Activated CD8-positive, alpha-beta T cell treated with anti-CD3 and anti-CD28 coated beads, Interleukin-2, amount 10 ng/mL, durations not matched to agents 7 days and 5 days (primary cell): ENCODE results near the gene TNFAIP3. TPM values are rescaled to one million over a fixed set of nuclear protein-coding genes. Genes with fewer than 3 reads are reported as not detected.
"Not testable (repeated sequence)": the region's sequence is repeated elsewhere in the genome, so short reads cannot be mapped to it uniquely, and the experiment has no call there.

Source experiments
- ATAC-seq: fragments of 150-1000 bp; cut with Tn5 transposase; one replicate; pipeline ENCODE4 v1.10.0; 2021; ENCODE audit warnings: moderate library complexity
- CTCF ChIA-PET: fragments of 350-600 bp; sonication (Branson Sonifier 250); formaldehyde crosslinking; loops from one replicate; lab custom pipeline; 2021; ENCODE audit warnings: antibody characterized with exemption; lab: Charles Lee
- POLR2A ChIA-PET: fragments of 350-600 bp; sonication (Branson Sonifier 250); formaldehyde crosslinking; loops from one replicate; lab custom pipeline; 2021; ENCODE audit warnings: antibody characterized with exemption; lab: Charles Lee
- DNase-seq: peaks from one replicate; pipeline ENCODE4 v3.0.0-alpha.2; 2020
- H3K27ac Mint-ChIP-seq: one replicate; pipeline ENCODE4 v1.8.0; 2021; ENCODE audit warnings: mild to moderate bottlenecking, mixed read lengths
- H3K27me3 Mint-ChIP-seq: one replicate; pipeline ENCODE4 v1.8.0; 2021; ENCODE audit warnings: low read depth, mixed read lengths
- H3K36me3 Mint-ChIP-seq: one replicate; pipeline ENCODE4 v1.8.0; 2021; ENCODE audit warnings: low read depth, mixed read lengths
- H3K4me1 Mint-ChIP-seq: one replicate; pipeline ENCODE4 v1.8.0; 2021; ENCODE audit warnings: low read depth, mixed read lengths
- H3K4me3 Mint-ChIP-seq: one replicate; pipeline ENCODE4 v1.8.0; 2021; ENCODE audit warnings: mild to moderate bottlenecking, mixed read lengths
- H3K9me3 Mint-ChIP-seq: one replicate; pipeline ENCODE4 v1.8.0; 2022; ENCODE audit warnings: mixed read lengths; ENCODE audit not compliant: insufficient read depth
- total RNA-seq, 2 experiments: library from RNA; stranded (reverse); gene quantifications; one replicate each; pipeline ENCODE4 v1.2.3, GENCODE V29; 2021

TNFAIP3 gene
- total RNA-seq, 2 experiments from 2014 or later, result 29.6 to 34.5 TPM

- H3K4me3 Mint-ChIP-seq, H3K27ac Mint-ChIP-seq, ATAC-seq, POLR2A ChIA-PET, H3K27me3 Mint-ChIP-seq, CTCF ChIA-PET, DNase-seq, H3K4me1 Mint-ChIP-seq: not testable (repeated sequence)
- H3K36me3 Mint-ChIP-seq, result peaks cover 18% of the 10 kb centered on the region
- H3K9me3 Mint-ChIP-seq, result peaks cover 27% of the 10 kb centered on the region
Observed at GRCh38 chr6:137844327-137844726, 22.7 kb upstream of the TNFAIP3 start.

GRCh38 chr6:137844773-137845172 is 22.3 kb upstream of the TNFAIP3 start:
- ATAC-seq, H3K4me3 Mint-ChIP-seq, CTCF ChIA-PET, POLR2A ChIA-PET, H3K4me1 Mint-ChIP-seq, H3K27ac Mint-ChIP-seq, H3K27me3 Mint-ChIP-seq, DNase-seq: not testable (repeated sequence)
- Mint-ChIP-seq H3K36me3 (peaks cover 15% of the 10 kb centered on the region), H3K9me3 (peaks cover 24% of the 10 kb centered on the region)

GRCh38 chr6:137845460-137845859 is 21.6 kb upstream of the TNFAIP3 start:
- no peak for ATAC-seq
- ChIA-PET POLR2A (no interaction called here), CTCF (no interaction called here)
- peaks cover 18% of the 10 kb centered on the region for H3K9me3 Mint-ChIP-seq
- no peak overlapping the region for H3K27ac Mint-ChIP-seq
- no peaks in the 10 kb centered on the region for H3K27me3 Mint-ChIP-seq
- H3K4me1 Mint-ChIP-seq, result no peaks in the 10 kb centered on the region
- no peak for DNase-seq
- H3K36me3 Mint-ChIP-seq, result peaks cover 8% of the 10 kb centered on the region
- no peak overlapping the region for H3K4me3 Mint-ChIP-seq

GRCh38 chr6:137846274-137846673 is 20.8 kb upstream of the TNFAIP3 start:
- CTCF ChIA-PET, result no interaction called here
- POLR2A ChIA-PET, result no interaction called here
- no peak for ATAC-seq

GRCh38 chr6:137846772-137847313 is 20.2 kb upstream of the TNFAIP3 start:
- Mint-ChIP-seq H3K27ac (no peak overlapping the region), H3K4me1 (no peaks in the 10 kb centered on the region), H3K27me3 (no peaks in the 10 kb centered on the region), H3K9me3 (peaks cover 6% of the 10 kb centered on the region), H3K4me3 (no peak overlapping the region), H3K36me3 (no peaks in the 10 kb centered on the region)
- POLR2A ChIA-PET, result no interaction called here
- DNase-seq (peak; percentile 17), ATAC-seq (no peak)
- CTCF ChIA-PET, result no interaction called here

More at GRCh38 chr6:137846274-137846673, 20.8 kb upstream of the TNFAIP3 start:
- H3K4me3 Mint-ChIP-seq, result no peak overlapping the region
- no peaks in the 10 kb centered on the region for H3K4me1 Mint-ChIP-seq
- peaks cover under 1% of the 10 kb centered on the region for H3K36me3 Mint-ChIP-seq
- H3K27ac Mint-ChIP-seq, result no peak overlapping the region
- H3K9me3 Mint-ChIP-seq, result peaks cover 10% of the 10 kb centered on the region
- no peaks in the 10 kb centered on the region for H3K27me3 Mint-ChIP-seq
- no peak for DNase-seq

GRCh38 chr6:137847748-137848147 is 19.3 kb upstream of the TNFAIP3 start:
- H3K27ac Mint-ChIP-seq, result no peak overlapping the region
- ATAC-seq, result no peak
- no peaks in the 10 kb centered on the region for H3K36me3 Mint-ChIP-seq
- H3K9me3 Mint-ChIP-seq, result no peaks in the 10 kb centered on the region
- CTCF ChIA-PET, result no interaction called here
- H3K27me3 Mint-ChIP-seq, result no peaks in the 10 kb centered on the region
- H3K4me3 Mint-ChIP-seq, result no peak overlapping the region
- no peak for DNase-seq
- POLR2A ChIA-PET, result no interaction called here
- H3K4me1 Mint-ChIP-seq, result no peaks in the 10 kb centered on the region

- no peaks in the 10 kb centered on the region for H3K27me3 Mint-ChIP-seq
- H3K27ac Mint-ChIP-seq, result no peak overlapping the region
- DNase-seq (no peak), ATAC-seq (no peak)
- no peak overlapping the region for H3K4me3 Mint-ChIP-seq
- CTCF ChIA-PET, result interaction anchor here (0.7 to 1.3 kb wide), 2 partner anchors 18 to 38 kb away, joined by 3 to 5 read pairs; partner anchors contain the start of gene TNFAIP3
- H3K36me3 Mint-ChIP-seq, result no peaks in the 10 kb centered on the region
- H3K4me1 Mint-ChIP-seq, result no peaks in the 10 kb centered on the region
- POLR2A ChIA-PET, result no interaction called here
- no peaks in the 10 kb centered on the region for H3K9me3 Mint-ChIP-seq
Observed at GRCh38 chr6:137848672-137849071, 18.4 kb upstream of the TNFAIP3 start.

- H3K27me3 Mint-ChIP-seq, result no peaks in the 10 kb centered on the region
- ATAC-seq (no peak), DNase-seq (peak; percentile 9)
- no peak overlapping the region for H3K4me3 Mint-ChIP-seq
- ChIA-PET POLR2A (no interaction called here), CTCF (interaction anchor here (0.7 to 1.3 kb wide), 2 partner anchors 17 to 39 kb away, joined by 3 to 5 read pairs; partner anchors contain the start of gene TNFAIP3)
- H3K36me3 Mint-ChIP-seq, result no peaks in the 10 kb centered on the region
- no peaks in the 10 kb centered on the region for H3K9me3 Mint-ChIP-seq
- no peak overlapping the region for H3K27ac Mint-ChIP-seq
- no peaks in the 10 kb centered on the region for H3K4me1 Mint-ChIP-seq
Observed at GRCh38 chr6:137849181-137849980, 17.7 kb upstream of the TNFAIP3 start.

- Mint-ChIP-seq H3K4me1 (no peaks in the 10 kb centered on the region), H3K27ac (no peak overlapping the region), H3K9me3 (no peaks in the 10 kb centered on the region), H3K27me3 (no peaks in the 10 kb centered on the region), H3K4me3 (no peak overlapping the region), H3K36me3 (no peaks in the 10 kb centered on the region)
- POLR2A ChIA-PET, result no interaction called here
- ATAC-seq (no peak), DNase-seq (peak; percentile 11)
- CTCF ChIA-PET, result no interaction called here
Observed at GRCh38 chr6:137849981-137850714, 16.9 kb upstream of the TNFAIP3 start.

GRCh38 chr6:137850816-137851602 is 16.1 kb upstream of the TNFAIP3 start:
- no peaks in the 10 kb centered on the region for H3K4me1 Mint-ChIP-seq
- peak; percentile 9 for DNase-seq
- no peaks in the 10 kb centered on the region for H3K9me3 Mint-ChIP-seq
- H3K27ac Mint-ChIP-seq, result no peak overlapping the region
- ChIA-PET CTCF (interaction anchor here (1.7 kb wide), 1 partner anchor 11 kb away, joined by 5 read pairs; no protein-coding TSS in a partner anchor), POLR2A (no interaction called here)
- ATAC-seq, result no peak
- H3K27me3 Mint-ChIP-seq, result no peaks in the 10 kb centered on the region
- H3K36me3 Mint-ChIP-seq, result peaks cover 6% of the 10 kb centered on the region
- H3K4me3 Mint-ChIP-seq, result no peak overlapping the region

- Mint-ChIP-seq H3K4me3 (no peak overlapping the region), H3K9me3 (no peaks in the 10 kb centered on the region), H3K27me3 (no peaks in the 10 kb centered on the region), H3K36me3 (peaks cover 10% of the 10 kb centered on the region), H3K4me1 (no peaks in the 10 kb centered on the region), H3K27ac (no peak overlapping the region)
- CTCF ChIA-PET, result interaction anchor here (1.7 kb wide), 1 partner anchor 10 kb away, joined by 5 read pairs; no protein-coding TSS in a partner anchor
- ATAC-seq (no peak), DNase-seq (peak; percentile 16)
- POLR2A ChIA-PET, result no interaction called here
Observed at GRCh38 chr6:137851669-137852068, 15.4 kb upstream of the TNFAIP3 start.
